Hematopoietic multipotent progenitor cell treated with erythropoietin and hydrocortisone succinate and interleukin-3 and kit ligand, for 4 days (in vitro differentiated cells): Measurements from ENCODE around the gene INPP4B.
"Not testable (repeated sequence)": the region's sequence is repeated elsewhere in the genome, so short reads cannot be mapped to it uniquely, and the experiment has no call there.

Experiments
- DNase-seq: peaks from one replicate; pipeline ENCODE4 v3.0.0-alpha.2; 2015

INPP4B gene

DNA sequence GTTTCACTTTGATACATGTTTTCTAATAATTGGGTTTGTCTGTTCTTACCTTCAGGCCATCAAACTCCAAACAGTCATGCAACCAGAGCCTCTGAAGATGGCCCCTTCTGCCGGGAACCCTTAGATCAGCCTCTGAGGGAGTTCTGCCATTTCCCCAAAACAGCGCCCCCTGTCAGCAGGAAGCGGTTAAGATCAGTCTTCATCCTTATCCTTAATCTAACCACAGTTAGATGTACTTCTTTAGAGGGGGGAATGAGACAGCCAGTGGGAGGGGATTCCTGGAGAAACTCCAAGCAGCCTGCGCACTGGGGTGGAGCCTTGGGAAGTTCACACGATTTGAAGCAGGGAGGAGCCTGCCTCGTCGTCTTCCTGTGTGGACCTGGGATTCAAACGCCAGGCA, 185.4 kb downstream of the INPP4B start:
- DNase-seq, result no peak

DNA sequence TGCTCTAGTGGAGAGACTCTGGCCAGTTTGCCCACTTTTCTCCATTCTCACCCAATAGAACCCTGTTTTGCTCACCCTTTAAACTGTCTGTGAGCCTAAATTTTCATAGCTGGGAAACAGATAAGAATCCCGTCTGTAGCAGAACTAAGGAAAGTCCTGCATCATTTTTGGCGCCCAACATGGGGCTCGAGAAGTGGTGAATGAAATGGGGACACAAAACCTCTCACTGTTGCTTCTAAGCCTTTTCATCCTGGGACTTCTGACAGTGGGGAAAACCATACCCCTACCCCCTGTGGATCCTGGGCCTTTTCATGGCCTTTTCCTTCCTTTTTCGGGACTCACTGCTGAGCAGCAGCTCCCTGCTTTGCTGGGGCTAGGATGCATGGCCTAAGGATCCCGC, 189.9 kb downstream of the INPP4B start:
- peak; percentile 46 for DNase-seq

DNA sequence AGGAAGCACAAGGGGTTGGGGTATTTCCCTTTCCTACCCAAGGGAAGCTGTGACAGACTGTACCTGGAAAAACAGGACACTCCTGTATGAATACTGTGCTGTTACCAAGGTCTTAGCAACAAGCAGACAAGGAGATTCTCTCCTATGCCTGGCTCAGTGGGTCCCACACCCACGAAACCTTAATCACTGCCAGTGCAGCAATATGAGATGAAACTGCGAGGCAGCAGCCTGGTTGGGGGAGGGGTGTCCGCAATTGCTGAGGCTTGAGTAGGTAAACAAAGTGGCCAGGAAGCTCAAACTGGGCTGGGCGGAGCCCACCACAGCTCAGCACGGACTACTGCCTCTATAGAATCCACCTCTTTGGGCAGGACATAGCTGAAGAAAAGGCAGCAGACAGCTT, 197.7 kb downstream of the INPP4B start:
- no peak for DNase-seq

DNA sequence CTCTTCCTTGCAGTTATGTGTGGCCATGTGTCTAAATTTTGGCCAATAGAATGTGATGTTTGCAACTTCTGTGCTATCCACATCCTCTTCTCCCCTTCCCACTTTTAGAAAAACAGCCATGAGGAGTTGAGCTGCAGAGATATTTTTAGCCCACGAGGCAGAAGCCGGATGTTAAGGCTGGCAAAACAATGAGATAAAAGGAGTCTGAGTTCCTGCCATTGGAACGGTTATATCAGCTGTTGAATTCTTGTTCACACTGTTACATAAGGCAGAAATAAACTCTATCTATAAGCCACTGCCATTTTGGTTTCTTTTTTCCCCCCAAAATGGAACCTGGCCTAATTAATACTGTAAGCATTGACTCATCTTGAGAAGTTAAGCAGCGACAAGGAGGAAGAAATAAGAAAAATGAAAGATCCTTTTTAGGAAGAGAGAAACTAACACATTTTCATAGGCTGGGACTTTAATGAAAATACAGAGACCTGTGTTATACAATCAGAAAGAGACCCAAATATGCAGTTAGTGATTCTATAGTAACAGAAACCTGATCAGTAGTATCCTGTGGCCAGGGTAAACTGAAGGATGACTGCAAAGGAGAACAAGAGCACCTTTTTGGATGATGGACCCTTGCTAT, 200.5 kb downstream of the INPP4B start:
- peak; percentile 83 for DNase-seq

DNA sequence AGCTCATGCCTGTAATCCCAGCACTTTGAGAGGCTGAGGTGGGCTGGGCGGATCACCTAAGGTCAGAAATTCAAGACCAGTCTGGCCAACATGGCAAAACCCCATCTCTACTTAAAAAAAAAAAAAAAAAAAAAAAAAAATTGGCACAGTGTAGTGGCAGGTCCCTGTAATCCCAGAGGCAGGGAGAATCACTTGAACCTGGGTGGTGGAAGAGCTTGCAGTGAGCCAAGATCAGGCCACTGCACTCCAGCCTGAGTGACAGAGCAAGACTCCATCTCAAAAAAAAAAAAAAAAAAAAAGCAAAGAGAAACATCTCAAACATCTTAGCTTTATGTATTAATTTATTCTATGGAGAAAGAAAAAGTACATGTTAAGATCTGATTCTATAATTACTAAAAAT, 201.5 kb downstream of the INPP4B start:
- DNase-seq, result not testable (repeated sequence)

DNA sequence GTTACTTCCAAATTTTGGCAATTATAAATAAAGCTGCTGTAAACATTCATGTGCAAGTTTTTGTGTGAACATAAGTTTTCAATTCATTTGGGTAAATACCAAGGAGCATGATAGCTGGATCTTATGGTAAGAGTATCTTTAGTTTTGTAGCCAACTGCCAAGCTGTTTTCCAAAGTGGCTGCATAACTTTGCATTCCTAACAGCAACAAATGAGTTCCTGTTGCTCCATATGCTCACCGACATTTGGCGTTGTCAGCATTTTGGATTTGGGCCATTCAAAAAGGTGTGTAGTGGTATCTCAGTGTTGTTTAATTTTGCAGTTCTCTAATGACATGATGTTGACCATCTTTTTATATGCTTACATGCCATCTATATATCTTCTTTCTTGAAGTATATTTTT, 208.5 kb downstream of the INPP4B start:
- no peak for DNase-seq

DNA sequence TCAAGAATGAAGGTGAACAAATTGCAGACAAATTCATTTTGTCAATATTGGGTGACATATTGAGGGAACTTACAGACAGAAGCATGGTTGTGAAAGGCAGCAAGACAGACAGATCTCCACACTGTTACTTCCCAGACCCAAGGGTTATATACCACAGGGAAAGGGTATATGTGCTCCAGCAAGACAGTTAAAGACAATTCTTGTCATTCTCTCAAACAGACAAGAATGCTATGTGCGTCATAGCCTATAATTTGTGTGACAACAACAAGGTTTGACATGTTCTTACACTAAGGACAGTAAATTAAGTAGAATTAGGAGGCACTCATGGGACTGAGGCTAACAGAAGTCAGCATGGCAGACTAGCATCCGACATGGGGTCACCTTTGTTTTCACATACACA, 214.3 kb downstream of the INPP4B start:
- no peak for DNase-seq

DNA sequence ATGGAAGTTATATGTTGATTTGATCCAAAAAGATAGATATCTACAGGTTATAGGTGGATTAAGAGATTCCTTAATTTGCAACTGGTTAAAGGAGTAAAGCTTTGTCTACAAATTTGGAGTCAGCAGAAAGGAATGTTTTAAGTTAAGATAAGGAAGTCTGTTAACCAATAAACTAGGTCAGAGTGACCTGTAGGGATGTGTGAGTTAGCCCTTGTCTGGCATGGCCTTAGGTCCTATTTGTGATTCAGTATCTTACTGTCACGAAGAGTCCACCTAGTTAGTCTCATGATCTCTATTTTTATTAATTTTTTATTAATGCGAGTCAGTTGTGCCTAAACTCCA, 230.8 kb downstream of the INPP4B start:
- no peak for DNase-seq

DNA sequence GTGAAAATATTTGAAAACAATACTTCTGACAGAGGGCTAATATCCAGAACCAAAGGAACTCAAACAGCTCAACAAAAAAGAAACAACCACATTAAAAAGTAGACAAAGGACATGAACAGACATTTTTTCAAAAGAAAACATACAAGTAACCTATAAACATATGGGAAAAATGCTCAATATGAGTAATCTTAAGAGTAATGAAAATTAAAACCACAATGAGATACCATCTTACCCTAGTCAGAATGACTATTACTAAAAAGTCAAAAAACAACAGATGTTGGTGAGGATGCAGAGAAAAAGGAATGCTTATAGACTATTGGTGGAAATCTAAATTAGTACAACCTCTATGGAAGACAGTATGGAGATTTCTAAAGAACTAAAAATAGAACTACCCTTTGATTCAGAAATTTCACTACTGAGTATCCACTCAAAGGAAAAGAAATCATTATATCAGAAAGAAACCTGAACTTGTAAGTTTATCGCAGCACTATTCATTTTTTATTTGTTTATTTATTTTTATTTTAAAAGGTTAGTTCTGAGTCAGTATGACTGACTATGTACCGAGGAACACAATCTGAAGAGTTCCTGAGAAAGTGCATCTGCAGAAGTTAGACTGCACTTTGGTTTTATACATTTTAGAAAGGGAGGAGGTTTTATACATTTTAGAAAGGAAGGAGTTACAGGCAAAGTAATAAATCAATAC, 231.3 kb downstream of the INPP4B start:
- no peak for DNase-seq

DNA sequence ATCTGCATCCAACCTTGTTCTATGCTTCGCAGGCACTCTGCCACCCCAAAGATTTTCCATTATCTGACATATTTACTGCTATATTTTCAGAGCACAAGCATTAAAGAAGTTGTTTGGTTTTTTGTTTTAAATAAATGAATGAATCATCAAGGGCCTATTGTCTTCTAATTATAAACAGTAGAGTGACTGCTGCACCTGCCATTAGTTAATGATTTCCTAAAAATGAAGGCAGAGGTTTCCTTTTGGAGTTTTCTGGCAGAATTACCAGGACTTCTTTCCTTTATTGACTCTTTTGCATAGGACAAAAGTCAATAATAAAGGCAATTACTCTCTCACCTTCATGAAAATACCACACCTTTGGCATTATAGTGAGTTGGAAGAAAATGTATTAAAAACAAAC, 238.1 kb downstream of the INPP4B start:
- DNase-seq, result no peak

DNA sequence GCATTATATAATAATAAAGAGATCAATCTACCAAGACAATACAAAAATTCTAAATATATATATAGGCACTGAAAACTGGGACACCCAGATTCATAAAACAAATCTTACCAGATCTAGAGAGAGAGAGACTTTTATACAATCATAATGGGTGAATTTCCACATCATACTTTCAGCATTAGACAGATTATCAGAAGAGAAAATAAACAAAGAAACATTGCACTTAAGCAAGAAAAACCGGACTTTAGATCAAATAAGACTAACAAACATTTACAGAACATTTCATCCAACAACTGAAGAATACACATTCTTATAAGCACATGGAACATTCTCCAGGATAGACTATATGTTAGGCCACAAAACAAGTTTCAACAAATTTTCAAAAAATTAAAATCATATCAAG, 245.1 kb downstream of the INPP4B start:
- DNase-seq, result no peak

DNA sequence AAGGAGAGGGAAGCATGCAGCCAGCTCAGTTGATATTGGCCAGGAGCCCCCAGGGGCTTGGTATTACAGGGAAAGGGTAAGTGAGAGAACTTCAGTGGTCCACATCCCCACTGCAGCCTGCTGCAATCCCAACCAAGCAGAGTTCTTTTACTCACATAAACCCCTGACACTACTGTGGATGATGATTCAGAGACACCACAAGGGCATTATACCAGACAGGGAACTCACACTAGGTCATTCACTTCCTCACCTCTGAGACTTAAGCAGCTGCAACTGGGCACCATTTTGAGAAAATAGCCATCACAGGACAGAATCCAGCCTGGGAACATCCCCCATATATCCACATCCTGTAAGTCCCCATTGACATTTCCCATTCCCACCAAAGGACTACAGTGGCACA, 248.0 kb downstream of the INPP4B start:
- DNase-seq, result no peak

DNA sequence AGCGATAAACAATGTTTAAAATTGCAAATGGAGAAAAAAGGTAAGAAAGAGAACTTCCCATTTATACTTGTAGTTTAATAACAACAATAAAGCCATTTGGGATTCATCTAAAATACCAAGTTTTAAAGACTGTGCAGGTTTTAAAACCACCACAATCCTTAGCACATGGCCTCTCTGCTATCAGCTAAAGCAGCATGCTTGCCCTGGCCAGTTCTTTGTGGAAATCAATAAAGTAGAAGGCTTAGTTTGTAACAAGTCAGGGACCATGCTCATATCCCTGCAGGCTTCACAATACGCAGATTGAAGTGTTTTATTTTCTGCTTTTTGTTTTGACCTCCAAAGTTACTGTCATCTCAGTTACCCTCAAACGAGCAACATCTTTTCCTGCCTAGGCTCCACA, 249.5 kb downstream of the INPP4B start:
- DNase-seq, result no peak

DNA sequence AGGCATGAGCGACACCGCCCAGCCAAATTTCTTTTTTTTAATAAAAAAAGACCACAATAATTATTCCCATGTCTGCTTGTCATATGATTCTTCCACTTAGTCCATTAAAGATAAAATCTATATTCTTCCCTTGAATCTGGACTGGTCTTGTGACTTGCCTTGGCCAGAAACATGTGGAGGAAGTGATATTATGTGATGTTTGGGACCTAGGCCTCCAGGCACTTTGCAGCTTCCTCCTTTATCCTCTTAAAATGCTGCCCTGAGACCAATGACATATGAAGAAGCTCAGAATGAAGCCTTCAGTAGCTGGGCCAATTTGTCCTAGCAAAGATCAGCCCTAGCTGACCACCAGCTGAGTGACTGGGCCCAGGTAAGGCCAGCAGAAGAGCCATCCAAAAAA, 250.0 kb downstream of the INPP4B start:
- peak; percentile 41 for DNase-seq

DNA sequence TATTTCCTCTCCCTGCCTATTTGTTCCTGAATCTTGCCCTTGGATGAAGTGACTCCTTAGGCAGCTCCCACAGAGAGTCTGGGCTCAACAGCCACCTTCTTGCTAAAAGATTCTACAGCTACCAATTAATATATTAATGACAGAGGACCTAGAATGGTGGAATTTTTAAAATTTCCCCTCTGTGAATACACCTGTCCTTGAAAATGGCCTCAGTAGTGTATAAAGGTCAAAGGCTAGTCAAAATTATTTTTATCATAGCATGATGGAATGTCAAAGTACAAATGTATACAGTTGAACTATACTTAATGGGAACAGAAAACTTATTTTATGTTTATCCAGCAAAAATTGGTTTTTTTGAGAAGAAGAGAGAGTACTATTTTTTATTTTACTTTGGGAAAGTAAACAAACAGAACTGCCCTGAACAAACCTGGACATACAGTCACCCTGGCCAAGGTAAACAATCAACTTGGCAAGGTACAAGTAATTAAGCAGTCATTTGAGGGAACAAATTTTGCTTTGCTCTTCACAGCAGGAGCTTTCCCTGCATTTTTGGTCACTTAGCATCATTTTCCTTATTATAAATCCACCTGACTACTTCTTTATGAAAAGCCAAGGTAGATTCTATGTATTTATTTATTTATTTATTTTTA, 250.8 kb downstream of the INPP4B start:
- no peak for DNase-seq

DNA sequence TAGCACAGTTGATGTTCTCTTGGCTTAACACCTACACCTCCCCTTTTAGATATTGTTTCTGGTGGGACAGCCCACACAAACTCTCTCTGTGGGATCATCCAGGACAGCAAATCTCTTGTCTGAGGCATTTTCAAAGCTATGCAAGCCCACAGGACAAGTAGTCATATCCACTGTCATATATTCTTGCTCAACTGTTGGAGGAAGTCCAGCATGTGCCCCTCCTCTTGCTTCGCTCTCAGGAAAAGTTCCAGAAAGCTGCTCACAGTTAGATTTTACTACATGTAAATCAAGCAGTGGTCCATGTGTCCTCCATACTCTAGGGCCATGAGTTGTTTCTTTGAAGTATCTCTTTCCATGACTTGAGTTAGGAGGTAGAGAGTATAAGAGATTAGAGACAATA, 260.7 kb downstream of the INPP4B start:
- no peak for DNase-seq

DNA sequence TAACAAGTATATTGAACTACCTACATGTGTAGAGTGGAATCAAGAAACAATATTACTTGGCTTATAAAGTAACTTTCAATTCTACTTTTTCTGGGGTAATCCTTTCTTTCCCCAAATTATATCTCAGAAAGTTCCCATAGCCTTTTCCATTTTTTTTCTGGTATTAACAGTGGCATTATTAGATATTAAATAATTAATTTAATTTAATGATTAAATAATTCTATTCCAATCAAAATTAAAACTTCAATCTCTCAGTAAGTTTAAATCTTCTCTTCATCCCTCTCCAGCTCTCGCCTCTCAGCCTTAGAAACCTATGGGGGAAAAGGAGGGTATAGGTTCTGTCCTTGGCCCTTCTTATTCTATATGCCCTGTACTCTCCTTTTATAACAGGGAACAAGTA, 262.4 kb downstream of the INPP4B start:
- no peak for DNase-seq

DNA sequence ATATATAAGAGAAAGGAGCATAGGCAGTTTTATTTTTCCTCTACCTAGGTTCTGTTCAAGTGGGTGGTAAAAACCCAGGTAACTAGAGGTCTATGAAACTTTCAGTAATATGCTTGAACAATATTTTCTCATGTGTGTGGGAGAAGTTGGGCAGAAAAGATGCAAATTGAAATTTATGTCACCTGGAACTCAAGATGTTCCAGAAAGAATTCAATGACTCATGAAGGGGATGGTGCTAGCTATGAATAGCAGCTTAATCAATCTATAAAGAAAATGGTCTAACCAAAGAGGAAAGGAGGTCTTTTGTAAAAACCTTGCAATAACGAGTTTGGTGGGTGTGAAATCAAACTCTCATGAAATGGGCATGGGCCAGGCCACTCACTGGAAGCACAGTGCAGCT, 263.8 kb downstream of the INPP4B start:
- no peak for DNase-seq

DNA sequence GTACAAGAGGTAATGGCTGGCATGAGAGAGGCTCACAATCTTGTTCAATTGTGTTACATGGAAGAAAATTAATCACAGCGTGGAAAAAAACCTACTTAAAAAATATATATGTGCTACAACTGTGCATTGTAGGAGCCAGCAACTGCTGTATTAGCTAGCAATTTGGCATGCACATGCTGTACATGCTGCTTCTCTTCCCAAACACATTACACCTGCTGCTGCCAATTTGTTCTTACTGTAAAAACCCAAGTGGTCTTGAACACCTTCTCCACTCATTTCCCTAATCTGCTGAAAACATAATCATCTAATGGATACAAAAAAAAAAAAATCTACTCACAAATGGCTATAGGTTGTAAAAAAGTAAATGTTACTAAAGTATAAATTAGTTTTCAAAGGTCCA, 264.2 kb downstream of the INPP4B start:
- DNase-seq, result no peak

DNA sequence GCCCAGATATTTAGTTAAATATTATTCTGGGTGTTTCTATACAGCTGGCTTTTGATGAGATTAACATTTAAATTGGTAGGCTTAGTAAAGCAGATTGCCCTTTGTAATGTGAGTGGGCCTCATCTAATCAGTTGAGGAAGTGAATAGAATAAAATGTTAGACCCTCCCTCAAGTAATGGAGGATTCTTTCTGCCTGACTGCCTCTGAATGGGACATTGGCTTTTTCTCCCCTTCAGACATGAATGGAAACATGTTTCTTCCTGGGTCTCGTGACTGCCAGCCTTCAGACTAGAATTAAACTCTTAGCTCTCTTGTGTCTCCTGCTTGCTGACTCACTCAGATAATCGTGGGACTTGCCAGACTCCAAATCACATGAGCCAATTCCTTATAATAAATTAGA, 266.7 kb downstream of the INPP4B start:
- no peak for DNase-seq

DNA sequence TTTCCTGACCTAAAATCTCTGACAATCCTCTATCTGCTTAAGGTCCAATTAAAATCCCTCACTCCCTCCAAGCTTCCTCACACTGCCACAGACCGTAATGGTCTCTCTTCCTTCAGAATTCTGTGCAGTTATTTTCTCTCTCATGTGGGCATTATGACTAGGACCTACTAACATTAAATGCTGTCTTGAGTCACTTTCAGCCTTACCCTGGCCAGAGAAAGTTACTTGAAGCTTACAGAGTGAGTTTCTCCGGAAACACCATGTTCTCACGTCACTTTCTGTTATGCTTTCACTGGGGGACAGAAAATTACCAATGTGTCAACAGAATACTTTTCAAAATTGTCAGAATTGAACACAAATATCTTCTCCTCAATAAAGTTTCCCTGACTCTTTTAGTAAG, 271.8 kb downstream of the INPP4B start:
- DNase-seq, result no peak

DNA sequence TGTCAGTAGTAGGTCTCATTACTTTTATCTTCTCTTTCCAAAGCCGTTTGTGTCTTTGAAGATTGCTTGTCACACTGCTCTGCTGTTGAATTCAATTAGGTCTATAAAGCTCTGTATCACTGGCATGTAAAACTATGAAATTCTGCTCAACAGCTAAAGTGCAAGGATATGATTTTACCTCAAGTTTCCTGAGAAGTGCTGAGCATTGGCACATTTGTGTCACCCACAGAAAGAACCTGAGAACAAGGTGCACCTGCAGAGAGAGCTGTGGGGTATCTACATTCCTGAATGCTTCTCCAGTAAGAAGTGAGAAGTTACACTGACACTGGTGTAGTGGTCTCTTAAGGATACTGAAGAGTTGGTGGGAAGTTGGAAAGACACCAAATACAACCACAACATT, 274.0 kb downstream of the INPP4B start:
- DNase-seq, result no peak

DNA sequence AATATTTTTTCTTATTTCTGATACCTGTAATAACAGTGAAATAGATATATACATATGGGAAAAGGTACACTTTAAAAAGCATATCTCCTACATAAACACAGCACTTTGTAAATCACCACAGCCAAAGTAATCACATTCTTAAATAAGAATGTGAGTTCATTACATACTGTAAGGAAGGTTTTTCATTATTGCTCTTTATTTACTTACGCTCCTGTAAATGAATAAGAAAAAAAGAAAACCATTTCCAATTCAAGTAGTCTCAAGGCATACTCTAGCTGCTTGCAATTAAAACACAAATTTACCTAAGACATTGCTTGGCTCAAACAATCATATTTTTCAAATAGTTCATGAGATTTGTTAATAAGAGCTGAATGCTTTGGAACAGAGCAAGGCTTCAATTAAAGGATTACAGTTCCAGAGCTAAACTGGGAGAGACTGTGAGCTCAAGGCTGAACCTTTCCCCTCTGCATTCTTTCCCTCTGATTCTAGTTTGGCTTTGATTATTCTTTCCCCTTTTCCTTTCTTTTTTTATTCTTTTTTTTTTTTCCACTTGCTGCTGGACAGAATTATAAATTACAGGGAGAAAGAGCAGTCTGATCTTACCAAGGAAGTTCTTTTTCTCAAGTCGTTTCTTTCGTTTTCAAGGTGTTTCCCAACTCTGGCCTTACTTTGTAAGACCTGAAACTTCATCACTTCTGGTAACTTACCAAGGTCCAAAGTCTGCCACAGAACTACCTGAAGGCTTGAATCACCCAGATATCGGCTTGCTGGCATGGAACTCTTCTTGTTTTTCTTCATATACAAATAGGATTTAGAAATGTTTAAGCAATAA, 278.3 kb downstream of the INPP4B start:
- peak; percentile 25 for DNase-seq

DNA sequence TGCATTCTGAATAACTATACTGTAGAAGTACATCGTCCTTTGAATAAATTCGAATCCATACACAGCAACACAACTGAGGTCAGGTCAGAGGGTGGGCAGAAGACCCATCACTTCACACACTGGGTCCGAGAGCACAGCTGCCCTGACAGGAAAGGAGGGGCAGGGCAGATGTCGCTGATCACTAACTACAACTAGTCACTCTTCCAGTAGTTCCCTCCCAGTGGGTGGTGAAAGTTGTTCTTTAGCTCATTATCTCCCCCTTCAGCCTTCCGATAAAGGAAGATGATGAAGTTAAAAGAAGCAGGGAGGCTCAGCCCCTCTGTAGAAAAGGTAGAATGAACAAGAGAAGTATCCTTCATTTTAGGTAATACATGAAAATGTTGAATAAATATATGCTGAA, 278.9 kb downstream of the INPP4B start:
- peak; percentile 83 for DNase-seq
